Right kidney (tissue), 1 donor: Measurements from ENCODE around the gene HIVEP2.
A peak's percentile ranks its signal among the peaks of the same experiment; 100 is the strongest.

Source experiments
- DNase-seq: peaks from one replicate; pipeline ENCODE4 v3.0.0-alpha.2; 2016

HIVEP2 gene

GRCh38 chr6:142886431-142887170 lies 58.4 kb downstream of the HIVEP2 start:
- no peak for DNase-seq

GRCh38 chr6:142885182-142885867 lies 59.7 kb downstream of the HIVEP2 start:
- peak; percentile 69 for DNase-seq

- DNase-seq = no peak
Observed at GRCh38 chr6:142884214-142885035, 60.6 kb downstream of the HIVEP2 start.

- no peak for DNase-seq
Observed at GRCh38 chr6:142883011-142883410, 62.0 kb downstream of the HIVEP2 start.

- no peak for DNase-seq
Observed at GRCh38 chr6:142881761-142882160, 63.2 kb downstream of the HIVEP2 start.

GRCh38 chr6:142881290-142881689 lies 63.7 kb downstream of the HIVEP2 start:
- DNase-seq = no peak

GRCh38 chr6:142880201-142880600 lies 64.8 kb downstream of the HIVEP2 start:
- no peak for DNase-seq

- DNase-seq = no peak
Observed at GRCh38 chr6:142879527-142879926, 65.4 kb downstream of the HIVEP2 start.

GRCh38 chr6:142879076-142879475 lies 65.9 kb downstream of the HIVEP2 start:
- DNase-seq = no peak

GRCh38 chr6:142878407-142878806 lies 66.6 kb downstream of the HIVEP2 start:
- no peak for DNase-seq

- no peak for DNase-seq
Observed at GRCh38 chr6:142874676-142875075, 70.3 kb downstream of the HIVEP2 start.

GRCh38 chr6:142872376-142872775 lies 72.6 kb downstream of the HIVEP2 start:
- DNase-seq = no peak

GRCh38 chr6:142871910-142872331 lies 73.1 kb downstream of the HIVEP2 start:
- DNase-seq = no peak

- no peak for DNase-seq
Observed at GRCh38 chr6:142870787-142871415, 74.1 kb downstream of the HIVEP2 start.

- DNase-seq = no peak
Observed at GRCh38 chr6:142868917-142869316, 76.1 kb downstream of the HIVEP2 start.

GRCh38 chr6:142867988-142868812 lies 76.8 kb downstream of the HIVEP2 start:
- no peak for DNase-seq

- no peak for DNase-seq
Observed at GRCh38 chr6:142867355-142867801, 77.6 kb downstream of the HIVEP2 start.

- DNase-seq = no peak
Observed at GRCh38 chr6:142863981-142864380, 81.0 kb downstream of the HIVEP2 start.

GRCh38 chr6:142861711-142862110 lies 83.3 kb downstream of the HIVEP2 start:
- DNase-seq = no peak

- DNase-seq = no peak
Observed at GRCh38 chr6:142860498-142860897, 84.5 kb downstream of the HIVEP2 start.

- no peak for DNase-seq
Observed at GRCh38 chr6:142857796-142858555, 87.0 kb downstream of the HIVEP2 start.
